K562 (cell line): Measurements from ENCODE around the gene WDR18. TPM values are rescaled to one million over a fixed set of nuclear protein-coding genes. Genes with fewer than 3 reads are reported as not detected.

Experiments
- CBFA2T2 ChIP-seq: fragments of 450-650 bp; conservative IDR thresholded peaks from 2 replicates; pipeline ENCODE4 v1.6.1; 2017; ENCODE audit warnings: mild to moderate bottlenecking
- DACH1 ChIP-seq: fragments of 450-650 bp; IDR thresholded peaks from 2 replicates; pipeline ENCODE4 v1.6.1; 2018; ENCODE audit not compliant: partially characterized antibody
- GATAD2A ChIP-seq: fragments of 450-650 bp; IDR thresholded peaks from 2 replicates; pipeline ENCODE4 v1.6.1; 2017
- MEF2A ChIP-seq: IDR thresholded peaks from 2 replicates; pipeline ENCODE4 v1.6.1; 2011; ENCODE audit warnings: low read depth, mild to moderate bottlenecking, low read length, moderate library complexity; ENCODE audit not compliant: control insufficient read depth
- NFXL1 ChIP-seq: fragments of 450-650 bp; formaldehyde crosslinking; IDR thresholded peaks from 2 replicates; pipeline ENCODE4 v1.4.0; 2021; ENCODE audit warnings: mild to moderate bottlenecking
- OTX1 ChIP-seq: fragments of 450-650 bp; formaldehyde crosslinking; IDR thresholded peaks from 2 replicates; pipeline ENCODE4 v1.4.0; 2022; ENCODE audit warnings: mild to moderate bottlenecking
- POU5F1 ChIP-seq: fragments of 150-350 bp; IDR thresholded peaks from 2 replicates; pipeline ENCODE4 v1.6.1; 2014; ENCODE audit warnings: borderline replicate concordance, low read length, low read depth, mild to moderate bottlenecking; ENCODE audit not compliant: partially characterized antibody
- PTTG1 ChIP-seq: fragments of 450-650 bp; IDR thresholded peaks from 2 replicates; pipeline ENCODE4 v1.6.1; 2016; ENCODE audit warnings: low read depth, mild to moderate bottlenecking, missing genetic modification characterization, missing compliant biosample characterization
- RBFOX2 ChIP-seq: fragments of 200-400 bp; formaldehyde crosslinking; IDR thresholded peaks from 2 replicates; pipeline ENCODE4 v1.6.1; 2017; ENCODE audit warnings: low read depth, mild to moderate bottlenecking, low read length, moderate library complexity
- TCFL5 ChIP-seq: fragments of 250-450 bp; sonication (Bioruptor Pico); conservative IDR thresholded peaks from 2 replicates; pipeline ENCODE4 v1.6.1; 2021; ENCODE audit warnings: mild to moderate bottlenecking, moderate library complexity, matching md5 sums
- ZBTB7A ChIP-seq: IDR thresholded peaks from 2 replicates; pipeline ENCODE4 v1.6.1; 2011; ENCODE audit warnings: low read depth, mild to moderate bottlenecking, low read length, moderate library complexity, borderline replicate concordance; ENCODE audit not compliant: control insufficient read depth
- ZNF124 ChIP-seq: sonication (generic); formaldehyde crosslinking; IDR thresholded peaks from 2 replicates; pipeline ENCODE4 v1.8.1; 2022; ENCODE audit warnings: missing genetic modification reagents
- ZNF253 ChIP-seq: fragments of 250-450 bp; sonication (Bioruptor Pico); conservative IDR thresholded peaks from 2 replicates; pipeline ENCODE4 v1.6.1; 2021; ENCODE audit warnings: mild to moderate bottlenecking
- ZNF316 ChIP-seq: fragments of 450-650 bp; IDR thresholded peaks from 2 replicates; pipeline ENCODE4 v1.6.1; 2016
- ZNF583 ChIP-seq: fragments of 250-450 bp; sonication (Bioruptor Pico); IDR thresholded peaks from 2 replicates; pipeline ENCODE4 v1.4.0; 2020
- ZNF79 ChIP-seq: fragments of 250-450 bp; sonication (Bioruptor Pico); IDR thresholded peaks from 2 replicates; pipeline ENCODE4 v1.4.0; 2020; ENCODE audit warnings: low read depth, mild to moderate bottlenecking, moderate library complexity
- polyA plus RNA-seq, 8 experiments: library from polyadenylated mRNA; depleted of rRNA in 4 of 8; stranded (reverse) in 5 of 8; unstranded in 3 of 8; fragments of >200 nt; fragmentation: Nextera tagmentation in 2 of 8; fragmentation: Illumina TruSeq in 1 of 8; extraction: Ambion mirVana in 2 of 8; extraction: Trizol in 1 of 8; gene quantifications; 2 replicates each; pipeline versions ENCODE4 v1.2.1 to v1.2.3, GENCODE V29; 2011 to 2014; ENCODE audit warnings: inconsistent platforms in 1 of 8, missing spikeins in 1 of 8
- total RNA-seq, 7 experiments: library from RNA; depleted of rRNA in 6 of 7; stranded (reverse); fragments of >200 nt in 6 of 7; fragmentation: Illumina TruSeq in 2 of 7; extraction: Trizol in 2 of 7; gene quantifications; 2 replicates each; pipeline versions ENCODE4 v1.2.1 to v1.2.3, GENCODE V29; 2011 to 2021; ENCODE audit warnings: low replicate concordance in 1 of 7
- TF ChIP-seq, protein P1 (sequence below): fragments of 250-450 bp; sonication (Bioruptor Pico); IDR thresholded peaks from 2 replicates; pipeline ENCODE4 v1.4.0; 2020
- TF ChIP-seq, protein P2 (sequence below): fragments of 450-650 bp; formaldehyde crosslinking; IDR thresholded peaks from 2 replicates; pipeline ENCODE4 v1.4.0; 2020; ENCODE audit warnings: mild to moderate bottlenecking
- TF ChIP-seq, protein P3 (sequence below), 2 experiments: IDR thresholded peaks; 2 replicates each; pipeline ENCODE4 v1.6.1; 2012; ENCODE audit warnings: improper control_type of control experiment in 2 of 2, low read depth in 2 of 2, low read length in 2 of 2, borderline replicate concordance in 1 of 2

The WDR18 gene
- total and polyA plus RNA-seq, 9 of the 15 experiments (the other 6 are each of a cell fraction or from before 2014, with no cell fraction given), result 0.65 to 181 (median 30.1) TPM

DNA sequence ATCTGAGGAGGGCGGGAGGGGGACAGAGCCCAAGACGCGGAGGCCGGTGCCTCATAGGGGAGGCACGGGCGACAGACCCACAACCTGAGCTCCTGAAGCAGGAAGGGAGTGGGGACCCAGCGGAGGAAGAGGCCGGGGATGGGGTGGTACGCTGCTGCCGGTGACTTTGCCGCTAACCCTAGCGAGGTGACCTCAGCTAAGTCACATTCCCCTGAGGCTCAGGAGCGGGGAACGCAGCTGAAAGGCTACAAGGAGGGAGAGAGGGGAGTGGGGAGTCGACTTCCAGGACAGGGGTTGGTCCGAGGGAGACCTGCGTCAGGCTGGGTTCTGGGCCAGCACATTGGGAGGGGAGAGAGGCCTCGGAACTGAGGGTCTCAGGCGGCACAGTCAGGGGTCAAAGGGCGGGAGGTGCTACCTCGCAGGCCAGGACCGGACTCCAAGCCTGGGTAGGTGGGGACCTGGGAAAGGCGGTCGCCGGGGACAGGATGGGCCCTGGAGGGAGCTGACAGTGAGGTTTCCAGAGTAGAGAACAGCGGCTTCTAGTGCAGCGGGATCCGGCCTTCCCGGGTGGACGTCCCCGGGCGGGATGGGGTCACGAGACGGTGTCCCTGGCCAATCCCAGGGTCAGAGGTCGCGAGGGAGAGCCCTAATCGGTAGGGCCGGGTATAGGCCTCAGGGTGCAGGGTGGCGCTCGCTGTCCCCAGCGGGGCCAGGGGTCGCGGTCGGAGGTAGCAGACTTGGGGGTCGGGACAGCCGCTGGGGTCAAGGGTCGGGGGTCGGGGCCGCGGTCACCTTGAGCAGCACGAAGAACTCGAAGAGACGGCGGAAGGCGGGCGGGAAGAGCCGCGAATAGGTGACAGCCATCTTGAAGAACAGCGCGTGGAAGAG, 36.1 kb downstream of the WDR18 start (continued):
- no peak for TF ChIP-seq NFXL1
- no peak for TF ChIP-seq POU5F1
- TF ChIP-seq RBFOX2, result peak; percentile 41
- TF ChIP-seq TCFL5 (CRISPR knock-in tag), result no peak
- no peak for TF ChIP-seq ZNF124 (CRISPR knock-in tag)
- TF ChIP-seq, protein P1, sequence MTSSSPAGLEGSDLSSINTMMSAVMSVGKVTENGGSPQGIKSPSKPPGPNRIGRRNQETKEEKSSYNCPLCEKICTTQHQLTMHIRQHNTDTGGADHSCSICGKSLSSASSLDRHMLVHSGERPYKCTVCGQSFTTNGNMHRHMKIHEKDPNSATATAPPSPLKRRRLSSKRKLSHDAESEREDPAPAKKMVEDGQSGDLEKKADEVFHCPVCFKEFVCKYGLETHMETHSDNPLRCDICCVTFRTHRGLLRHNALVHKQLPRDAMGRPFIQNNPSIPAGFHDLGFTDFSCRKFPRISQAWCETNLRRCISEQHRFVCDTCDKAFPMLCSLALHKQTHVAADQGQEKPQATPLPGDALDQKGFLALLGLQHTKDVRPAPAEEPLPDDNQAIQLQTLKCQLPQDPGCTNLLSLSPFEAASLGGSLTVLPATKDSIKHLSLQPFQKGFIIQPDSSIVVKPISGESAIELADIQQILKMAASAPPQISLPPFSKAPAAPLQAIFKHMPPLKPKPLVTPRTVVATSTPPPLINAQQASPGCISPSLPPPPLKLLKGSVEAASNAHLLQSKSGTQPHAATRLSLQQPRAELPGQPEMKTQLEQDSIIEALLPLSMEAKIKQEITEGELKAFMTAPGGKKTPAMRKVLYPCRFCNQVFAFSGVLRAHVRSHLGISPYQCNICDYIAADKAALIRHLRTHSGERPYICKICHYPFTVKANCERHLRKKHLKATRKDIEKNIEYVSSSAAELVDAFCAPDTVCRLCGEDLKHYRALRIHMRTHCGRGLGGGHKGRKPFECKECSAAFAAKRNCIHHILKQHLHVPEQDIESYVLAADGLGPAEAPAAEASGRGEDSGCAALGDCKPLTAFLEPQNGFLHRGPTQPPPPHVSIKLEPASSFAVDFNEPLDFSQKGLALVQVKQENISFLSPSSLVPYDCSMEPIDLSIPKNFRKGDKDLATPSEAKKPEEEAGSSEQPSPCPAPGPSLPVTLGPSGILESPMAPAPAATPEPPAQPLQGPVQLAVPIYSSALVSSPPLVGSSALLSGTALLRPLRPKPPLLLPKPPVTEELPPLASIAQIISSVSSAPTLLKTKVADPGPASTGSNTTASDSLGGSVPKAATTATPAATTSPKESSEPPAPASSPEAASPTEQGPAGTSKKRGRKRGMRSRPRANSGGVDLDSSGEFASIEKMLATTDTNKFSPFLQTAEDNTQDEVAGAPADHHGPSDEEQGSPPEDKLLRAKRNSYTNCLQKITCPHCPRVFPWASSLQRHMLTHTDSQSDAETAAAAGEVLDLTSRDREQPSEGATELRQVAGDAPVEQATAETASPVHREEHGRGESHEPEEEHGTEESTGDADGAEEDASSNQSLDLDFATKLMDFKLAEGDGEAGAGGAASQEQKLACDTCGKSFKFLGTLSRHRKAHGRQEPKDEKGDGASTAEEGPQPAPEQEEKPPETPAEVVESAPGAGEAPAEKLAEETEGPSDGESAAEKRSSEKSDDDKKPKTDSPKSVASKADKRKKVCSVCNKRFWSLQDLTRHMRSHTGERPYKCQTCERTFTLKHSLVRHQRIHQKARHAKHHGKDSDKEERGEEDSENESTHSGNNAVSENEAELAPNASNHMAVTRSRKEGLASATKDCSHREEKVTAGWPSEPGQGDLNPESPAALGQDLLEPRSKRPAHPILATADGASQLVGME (CRISPR knock-in tag), result no peak
- TF ChIP-seq OTX1, result no peak
- no peak for TF ChIP-seq ZNF253 (CRISPR knock-in tag)
- no peak for TF ChIP-seq MEF2A
- TF ChIP-seq, protein P2, sequence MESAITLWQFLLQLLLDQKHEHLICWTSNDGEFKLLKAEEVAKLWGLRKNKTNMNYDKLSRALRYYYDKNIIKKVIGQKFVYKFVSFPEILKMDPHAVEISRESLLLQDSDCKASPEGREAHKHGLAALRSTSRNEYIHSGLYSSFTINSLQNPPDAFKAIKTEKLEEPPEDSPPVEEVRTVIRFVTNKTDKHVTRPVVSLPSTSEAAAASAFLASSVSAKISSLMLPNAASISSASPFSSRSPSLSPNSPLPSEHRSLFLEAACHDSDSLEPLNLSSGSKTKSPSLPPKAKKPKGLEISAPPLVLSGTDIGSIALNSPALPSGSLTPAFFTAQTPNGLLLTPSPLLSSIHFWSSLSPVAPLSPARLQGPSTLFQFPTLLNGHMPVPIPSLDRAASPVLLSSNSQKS (CRISPR knock-in tag), result no peak
- no peak for TF ChIP-seq PTTG1
- TF ChIP-seq CBFA2T2, result no peak
- TF ChIP-seq, protein P3, sequence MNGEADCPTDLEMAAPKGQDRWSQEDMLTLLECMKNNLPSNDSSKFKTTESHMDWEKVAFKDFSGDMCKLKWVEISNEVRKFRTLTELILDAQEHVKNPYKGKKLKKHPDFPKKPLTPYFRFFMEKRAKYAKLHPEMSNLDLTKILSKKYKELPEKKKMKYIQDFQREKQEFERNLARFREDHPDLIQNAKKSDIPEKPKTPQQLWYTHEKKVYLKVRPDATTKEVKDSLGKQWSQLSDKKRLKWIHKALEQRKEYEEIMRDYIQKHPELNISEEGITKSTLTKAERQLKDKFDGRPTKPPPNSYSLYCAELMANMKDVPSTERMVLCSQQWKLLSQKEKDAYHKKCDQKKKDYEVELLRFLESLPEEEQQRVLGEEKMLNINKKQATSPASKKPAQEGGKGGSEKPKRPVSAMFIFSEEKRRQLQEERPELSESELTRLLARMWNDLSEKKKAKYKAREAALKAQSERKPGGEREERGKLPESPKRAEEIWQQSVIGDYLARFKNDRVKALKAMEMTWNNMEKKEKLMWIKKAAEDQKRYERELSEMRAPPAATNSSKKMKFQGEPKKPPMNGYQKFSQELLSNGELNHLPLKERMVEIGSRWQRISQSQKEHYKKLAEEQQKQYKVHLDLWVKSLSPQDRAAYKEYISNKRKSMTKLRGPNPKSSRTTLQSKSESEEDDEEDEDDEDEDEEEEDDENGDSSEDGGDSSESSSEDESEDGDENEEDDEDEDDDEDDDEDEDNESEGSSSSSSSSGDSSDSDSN (IDR thresholded peaks at IDR 0.05; ENCODE audit: borderline replicate concordance in 1 of 2, low read depth in 2 of 2, low read length in 2 of 2), result 0 out of 4 replicates have a peak, but pooled peaks of 1 of the 2 experiments have one; percentile 29
- no peak for TF ChIP-seq ZNF316
- no peak for TF ChIP-seq ZNF583 (CRISPR knock-in tag)
- TF ChIP-seq ZBTB7A, result peak; percentile 84; the same call in 1 of the 2 replicates
- no peak for TF ChIP-seq ZNF79 (CRISPR knock-in tag)
- TF ChIP-seq GATAD2A, result no peak
- TF ChIP-seq DACH1, result no peak
